ENCODE measurements around the gene BBS2. TPM values are rescaled to one million over a fixed set of nuclear protein-coding genes. Genes with fewer than 3 reads are reported as not detected.

BBS2 gene
- total RNA-seq, 3 donors from 2014 or later (not counting 1 experiment from before 2014, with no cell fraction given), result 36.8 to 40.3 (median 38.2) TPM

GRCh38 chr16:56469748-56470147, 50.1 kb downstream of the BBS2 start:
- no peaks in the 10 kb centered on the region for H3K4me1 Mint-ChIP-seq
- peaks cover 23% of the 10 kb centered on the region for H3K36me3 Mint-ChIP-seq
- no peak overlapping the region for H3K4me3 Mint-ChIP-seq
- peaks cover 76% of the 10 kb centered on the region for H3K36me3 ChIP-seq (ENCODE audit: control insufficient read depth, insufficient read depth, low read length)
- DNase-seq (no peak), ATAC-seq (no peak)
- WGBS (ENCODE audit: insufficient coverage), result 99% methylated on average over 4 of the region's 7 CpGs
- H3K9me3 Mint-ChIP-seq, result no peaks in the 10 kb centered on the region
- no peaks in the 10 kb centered on the region for H3K9me3 ChIP-seq (ENCODE audit: control insufficient read depth, insufficient read depth, low read length)
- H3K27me3 Mint-ChIP-seq (ENCODE audit: low read depth in 2 of 2), result no peaks in the 10 kb centered on the region
- H3K27ac Mint-ChIP-seq, result no peak overlapping the region
- no peak for TF ChIP-seq CTCF (IDR thresholded peaks at IDR 0.05)
- H3K27me3 ChIP-seq (ENCODE audit: control insufficient read depth, insufficient read depth, low read length), result no peaks in the 10 kb centered on the region
- H3K4me1 ChIP-seq (ENCODE audit: control insufficient read depth, insufficient read depth, low read length), result no peaks in the 10 kb centered on the region
- intact Hi-C loops (cut with micrococcal nuclease), result no loop called here
- H3K27ac ChIP-seq (ENCODE audit: low read length), result no peak overlapping the region
- no peak overlapping the region for H3K4me3 ChIP-seq (ENCODE audit: low read length)

GRCh38 chr16:56468800-56469199, 51.0 kb downstream of the BBS2 start:
- DNase-seq, result no peak

GRCh38 chr16:56466344-56466743, 53.5 kb downstream of the BBS2 start:
- Mint-ChIP-seq H3K36me3 (peaks cover 34% of the 10 kb centered on the region), H3K27ac (no peak overlapping the region), H3K4me1 (no peaks in the 10 kb centered on the region), H3K27me3 (ENCODE audit: low read depth in 2 of 2) (no peaks in the 10 kb centered on the region), H3K9me3 (no peaks in the 10 kb centered on the region), H3K4me3 (no peak overlapping the region)
- H3K9me3 ChIP-seq (ENCODE audit: control insufficient read depth, insufficient read depth, low read length), result no peaks in the 10 kb centered on the region
- WGBS (ENCODE audit: insufficient coverage), result 93% methylated on average over 2 of the region's 2 CpGs
- no peak overlapping the region for H3K4me3 ChIP-seq (ENCODE audit: low read length)
- no peak overlapping the region for H3K27ac ChIP-seq (ENCODE audit: low read length)
- no peaks in the 10 kb centered on the region for H3K4me1 ChIP-seq (ENCODE audit: control insufficient read depth, insufficient read depth, low read length)
- peaks cover 76% of the 10 kb centered on the region for H3K36me3 ChIP-seq (ENCODE audit: control insufficient read depth, insufficient read depth, low read length)
- ATAC-seq, result no peak
- TF ChIP-seq CTCF (IDR thresholded peaks at IDR 0.05), result no peak
- no peak for DNase-seq
- H3K27me3 ChIP-seq (ENCODE audit: control insufficient read depth, insufficient read depth, low read length), result no peaks in the 10 kb centered on the region
- intact Hi-C loops (cut with micrococcal nuclease), result no loop called here

More at GRCh38 chr16:56468800-56469199, 51.0 kb downstream of the BBS2 start:
- no peaks in the 10 kb centered on the region for H3K9me3 Mint-ChIP-seq
- H3K36me3 ChIP-seq (ENCODE audit: control insufficient read depth, insufficient read depth, low read length), result peaks cover 81% of the 10 kb centered on the region
- peaks cover 33% of the 10 kb centered on the region for H3K36me3 Mint-ChIP-seq
- TF ChIP-seq CTCF (IDR thresholded peaks at IDR 0.05), result no peak
- no peaks in the 10 kb centered on the region for H3K9me3 ChIP-seq (ENCODE audit: control insufficient read depth, insufficient read depth, low read length)
- no peak overlapping the region for H3K4me3 ChIP-seq (ENCODE audit: low read length)
- no peak overlapping the region for H3K27ac ChIP-seq (ENCODE audit: low read length)
- no peaks in the 10 kb centered on the region for H3K27me3 ChIP-seq (ENCODE audit: control insufficient read depth, insufficient read depth, low read length)
- intact Hi-C loops (cut with micrococcal nuclease), result no loop called here
- H3K4me3 Mint-ChIP-seq, result no peak overlapping the region
- H3K27me3 Mint-ChIP-seq (ENCODE audit: low read depth in 2 of 2), result no peaks in the 10 kb centered on the region
- no peak for ATAC-seq
- H3K4me1 Mint-ChIP-seq, result no peaks in the 10 kb centered on the region
- H3K27ac Mint-ChIP-seq, result no peak overlapping the region
- H3K4me1 ChIP-seq (ENCODE audit: control insufficient read depth, insufficient read depth, low read length), result no peaks in the 10 kb centered on the region

GRCh38 chr16:56463153-56463552, 56.7 kb downstream of the BBS2 start:
- H3K27me3 ChIP-seq (ENCODE audit: control insufficient read depth, insufficient read depth, low read length), result no peaks in the 10 kb centered on the region
- no peak for DNase-seq
- WGBS (ENCODE audit: insufficient coverage), result 89% methylated on average over 6 of the region's 6 CpGs
- Mint-ChIP-seq H3K4me1 (no peaks in the 10 kb centered on the region), H3K27me3 (ENCODE audit: low read depth in 2 of 2) (no peaks in the 10 kb centered on the region), H3K27ac (no peak overlapping the region), H3K9me3 (no peaks in the 10 kb centered on the region), H3K36me3 (peaks cover 21% of the 10 kb centered on the region), H3K4me3 (no peak overlapping the region)
- TF ChIP-seq CTCF (IDR thresholded peaks at IDR 0.05), result no peak
- H3K9me3 ChIP-seq (ENCODE audit: control insufficient read depth, insufficient read depth, low read length), result no peaks in the 10 kb centered on the region
- H3K4me3 ChIP-seq (ENCODE audit: low read length), result no peak overlapping the region
- intact Hi-C loops (cut with micrococcal nuclease), result no loop called here
- H3K36me3 ChIP-seq (ENCODE audit: control insufficient read depth, insufficient read depth, low read length), result peaks cover 68% of the 10 kb centered on the region
- no peaks in the 10 kb centered on the region for H3K4me1 ChIP-seq (ENCODE audit: control insufficient read depth, insufficient read depth, low read length)
- ATAC-seq, result no peak
- no peak overlapping the region for H3K27ac ChIP-seq (ENCODE audit: low read length)

Measured in natural killer cell (primary cell).